Liver (tissue), 3 donors: ENCODE data around the gene THBS3.
"Not testable (repeated sequence)": the region's sequence is repeated elsewhere in the genome, so short reads cannot be mapped to it uniquely, and the experiment has no call there.

Experiments
- CTCF ChIP-seq: fragments of 150-350 bp; IDR thresholded peaks from 2 replicates; pipeline ENCODE4 v1.5.1; 2017; ENCODE audit warnings: improper control_type of control experiment, low read depth, low read length; ENCODE audit not compliant: missing input control
- EGR1 ChIP-seq, 2 donors: IDR thresholded peaks; 2 replicates each; pipeline ENCODE4 v1.6.1; 2016 to 2018; ENCODE audit warnings: antibody characterized with exemption in 2 of 2, low read depth in 2 of 2
- GABPA ChIP-seq, 2 donors: IDR thresholded peaks in 1 of 2; conservative IDR thresholded peaks in 1 of 2; 2 replicates each; pipeline ENCODE4 v1.6.1; 2016; ENCODE audit warnings: antibody characterized with exemption in 2 of 2, mild to moderate bottlenecking in 1 of 2, moderate library complexity in 1 of 2
- RAD21 ChIP-seq, 2 donors: IDR thresholded peaks; 2 replicates each; pipeline ENCODE4 v1.6.1; 2016; ENCODE audit warnings: antibody characterized with exemption in 2 of 2, mild to moderate bottlenecking in 2 of 2
- RXRA ChIP-seq, 2 donors: IDR thresholded peaks; 2 replicates each; pipeline ENCODE4 v1.6.1; 2017 to 2018; ENCODE audit warnings: antibody characterized with exemption in 2 of 2, mild to moderate bottlenecking in 1 of 2
- SP1 ChIP-seq: IDR thresholded peaks from 2 replicates; pipeline ENCODE4 v1.6.1; 2018; ENCODE audit warnings: antibody characterized with exemption, mild to moderate bottlenecking
- TAF1 ChIP-seq: conservative IDR thresholded peaks from 2 replicates; pipeline ENCODE4 v1.6.1; 2016; ENCODE audit warnings: antibody characterized with exemption, mild to moderate bottlenecking
- YY1 ChIP-seq: IDR thresholded peaks from 2 replicates; pipeline ENCODE4 v1.6.1; 2016; ENCODE audit warnings: antibody characterized with exemption, mild to moderate bottlenecking
- TF ChIP-seq, protein P1 (sequence below): IDR thresholded peaks from 2 replicates; pipeline ENCODE4 v1.6.1; 2016; ENCODE audit warnings: antibody characterized with exemption
- TF ChIP-seq, protein P2 (sequence below): IDR thresholded peaks from 2 replicates; pipeline ENCODE4 v1.6.1; 2016; ENCODE audit warnings: antibody characterized with exemption
- donor health status: healthy.
- donor health status: healthy.

GRCh38 chr1:155162631-155163030 lies 45.1 kb downstream of the THBS3 start:
- not testable (repeated sequence) for TF ChIP-seq CTCF; GABPA (IDR thresholded peaks at IDR 0.05 in 1 of 2, conservative IDR thresholded peaks at IDR 0.05 in 1 of 2); EGR1 (IDR thresholded peaks at IDR 0.05; ENCODE audit: low read depth in 2 of 2); YY1; RAD21 (IDR thresholded peaks at IDR 0.05); RXRA (IDR thresholded peaks at IDR 0.05); TAF1; SP1
- TF ChIP-seq, protein P1, sequence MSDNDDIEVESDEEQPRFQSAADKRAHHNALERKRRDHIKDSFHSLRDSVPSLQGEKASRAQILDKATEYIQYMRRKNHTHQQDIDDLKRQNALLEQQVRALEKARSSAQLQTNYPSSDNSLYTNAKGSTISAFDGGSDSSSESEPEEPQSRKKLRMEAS, result not testable (repeated sequence)
- TF ChIP-seq, protein P2, sequence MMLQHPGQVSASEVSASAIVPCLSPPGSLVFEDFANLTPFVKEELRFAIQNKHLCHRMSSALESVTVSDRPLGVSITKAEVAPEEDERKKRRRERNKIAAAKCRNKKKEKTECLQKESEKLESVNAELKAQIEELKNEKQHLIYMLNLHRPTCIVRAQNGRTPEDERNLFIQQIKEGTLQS, result not testable (repeated sequence)
